Upper lobe of left lung (tissue), 4 donors: ENCODE results near the gene NEUROG1.

Source experiments
- POLR2A ChIP-seq, 4 donors: fragments of 450-650 bp; IDR thresholded peaks; one replicate each; pipeline ENCODE4 v1.5.1; 2016 to 2017; ENCODE audit warnings: antibody characterized with exemption in 4 of 4, mild to moderate bottlenecking in 2 of 4
- TF ChIP-seq, protein P1 (sequence below), 6 experiments: fragments of 450-650 bp in 4 of 6; fragments of 200-600 bp in 2 of 6; sonication (generic) in 2 of 6; IDR thresholded peaks; one replicate each; pipeline ENCODE4 v1.5.1; 2016 to 2019; ENCODE audit warnings: antibody characterized with exemption in 6 of 6

GRCh38 chr5:135568923-135569360 lies 33.2 kb upstream of the NEUROG1 start:
- no peak for TF ChIP-seq POLR2A (IDR thresholded peaks at IDR 0.05)
- TF ChIP-seq, protein P1, sequence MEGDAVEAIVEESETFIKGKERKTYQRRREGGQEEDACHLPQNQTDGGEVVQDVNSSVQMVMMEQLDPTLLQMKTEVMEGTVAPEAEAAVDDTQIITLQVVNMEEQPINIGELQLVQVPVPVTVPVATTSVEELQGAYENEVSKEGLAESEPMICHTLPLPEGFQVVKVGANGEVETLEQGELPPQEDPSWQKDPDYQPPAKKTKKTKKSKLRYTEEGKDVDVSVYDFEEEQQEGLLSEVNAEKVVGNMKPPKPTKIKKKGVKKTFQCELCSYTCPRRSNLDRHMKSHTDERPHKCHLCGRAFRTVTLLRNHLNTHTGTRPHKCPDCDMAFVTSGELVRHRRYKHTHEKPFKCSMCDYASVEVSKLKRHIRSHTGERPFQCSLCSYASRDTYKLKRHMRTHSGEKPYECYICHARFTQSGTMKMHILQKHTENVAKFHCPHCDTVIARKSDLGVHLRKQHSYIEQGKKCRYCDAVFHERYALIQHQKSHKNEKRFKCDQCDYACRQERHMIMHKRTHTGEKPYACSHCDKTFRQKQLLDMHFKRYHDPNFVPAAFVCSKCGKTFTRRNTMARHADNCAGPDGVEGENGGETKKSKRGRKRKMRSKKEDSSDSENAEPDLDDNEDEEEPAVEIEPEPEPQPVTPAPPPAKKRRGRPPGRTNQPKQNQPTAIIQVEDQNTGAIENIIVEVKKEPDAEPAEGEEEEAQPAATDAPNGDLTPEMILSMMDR (IDR thresholded peaks at IDR 0.05), result no peak
